Thoracic aorta (tissue), 2 donors: ENCODE measurements around the gene ITIH1. TPM values are rescaled to one million over a fixed set of nuclear protein-coding genes. Genes with fewer than 3 reads are reported as not detected.

Experiments
- ATAC-seq: fragments of 150-250 bp; one replicate; pipeline ENCODE4 v1.8.0; 2017; ENCODE audit warnings: low read depth; ENCODE audit not compliant: insufficient number of reproducible peaks, low FRiP score
- DNase-seq: peaks from one replicate; pipeline ENCODE4 v3.0.0-alpha.2; 2020; ENCODE audit warnings: low spot score
- H3K27ac ChIP-seq, 2 donors: fragments of 200-600 bp; sonication (generic); 1 replicate in 1 of 2; 2 replicates in 1 of 2; pipeline ENCODE4 v1.5.1; 2016; ENCODE audit warnings: mild to moderate bottlenecking in 2 of 2, moderate library complexity in 2 of 2
- H3K27me3 ChIP-seq: fragments of 200-600 bp; sonication (generic); replicated peaks from 2 replicates; pipeline ENCODE4 v1.6.0; 2016; ENCODE audit warnings: mild to moderate bottlenecking; ENCODE audit not compliant: insufficient read depth
- H3K36me3 ChIP-seq: fragments of 200-600 bp; sonication (generic); one replicate; pipeline ENCODE4 v1.5.1; 2016
- H3K4me1 ChIP-seq, 2 donors: fragments of 200-600 bp; sonication (generic); 1 replicate in 1 of 2; 2 replicates in 1 of 2; pipeline versions ENCODE4 v1.5.1 to v1.6.0; 2016; ENCODE audit warnings: low read depth in 2 of 2, mild to moderate bottlenecking in 1 of 2; ENCODE audit not compliant: control insufficient read depth in 1 of 2
- H3K4me3 ChIP-seq: fragments of 200-600 bp; sonication (generic); 2 replicates; pipeline ENCODE4 v1.5.1; 2016; ENCODE audit warnings: mild to moderate bottlenecking
- H3K9me3 ChIP-seq: fragments of 200-600 bp; sonication (generic); 2 replicates; pipeline ENCODE4 v1.5.1; 2016
- CTCF ChIP-seq: fragments of 200-600 bp; sonication (generic); IDR thresholded peaks from one replicate; pipeline ENCODE4 v1.5.1; 2019; ENCODE audit warnings: antibody characterized with exemption
- total RNA-seq, 2 donors: library from RNA; depleted of rRNA; stranded (reverse); fragments of >200 nt; gene quantifications; one replicate each; pipeline versions ENCODE4 v1.1.0 to v1.2.3, GENCODE V29; 2016

Gene ITIH1
- total RNA-seq, 2 donors from 2014 or later, result not detected

GRCh38 chr3:52827441-52827840, 50.0 kb downstream of the ITIH1 start:
- TF ChIP-seq CTCF, result no peak
- H3K4me1 ChIP-seq, result peaks cover 21 to 35% of the 10 kb centered on the region in 2 donors
- no peak for ATAC-seq
- no peak overlapping the region for H3K27ac ChIP-seq
- peaks cover 12% of the 10 kb centered on the region for H3K36me3 ChIP-seq
- DNase-seq, result no peak
- no peaks in the 10 kb centered on the region for H3K27me3 ChIP-seq
- no peaks in the 10 kb centered on the region for H3K9me3 ChIP-seq
- no peak overlapping the region for H3K4me3 ChIP-seq

- no peak overlapping the region for H3K27ac ChIP-seq
- peaks cover 24 to 40% of the 10 kb centered on the region in 2 donors for H3K4me1 ChIP-seq
- ATAC-seq (no peak), DNase-seq (no peak)
- TF ChIP-seq CTCF, result no peak
- H3K9me3 ChIP-seq, result no peaks in the 10 kb centered on the region
- H3K27me3 ChIP-seq, result no peaks in the 10 kb centered on the region
- peaks cover 10% of the 10 kb centered on the region for H3K36me3 ChIP-seq
- H3K4me3 ChIP-seq, result no peak overlapping the region
Measured at GRCh38 chr3:52827866-52828376, 50.5 kb downstream of the ITIH1 start.

GRCh38 chr3:52829482-52829881, 52.1 kb downstream of the ITIH1 start:
- ATAC-seq, result no peak
- peaks cover 6% of the 10 kb centered on the region for H3K36me3 ChIP-seq
- no peak for TF ChIP-seq CTCF
- no peaks in the 10 kb centered on the region for H3K9me3 ChIP-seq
- DNase-seq, result no peak
- peak overlapping the region; percentile 60 for H3K4me3 ChIP-seq
- peak overlapping the region in 1 of 2 donors; percentile 91 for H3K27ac ChIP-seq
- peaks cover 24 to 55% of the 10 kb centered on the region in 2 donors for H3K4me1 ChIP-seq
- no peaks in the 10 kb centered on the region for H3K27me3 ChIP-seq

GRCh38 chr3:52829906-52830463, 52.6 kb downstream of the ITIH1 start:
- DNase-seq, result no peak

More at GRCh38 chr3:52829906-52830463, 52.6 kb downstream of the ITIH1 start:
- peaks cover 5% of the 10 kb centered on the region for H3K36me3 ChIP-seq
- H3K27ac ChIP-seq, result peak overlapping the region; percentile 90 to 91
- ATAC-seq, result no peak
- no peak for TF ChIP-seq CTCF
- H3K4me1 ChIP-seq, result peaks cover 24 to 60% of the 10 kb centered on the region in 2 donors
- peak overlapping the region; percentile 60 for H3K4me3 ChIP-seq
- H3K9me3 ChIP-seq, result no peaks in the 10 kb centered on the region
- no peaks in the 10 kb centered on the region for H3K27me3 ChIP-seq
